Body of pancreas (tissue), 4 donors: ENCODE data around the gene HEPACAM2. TPM values are rescaled to one million over a fixed set of nuclear protein-coding genes. Genes with fewer than 3 reads are reported as not detected.

Source experiments
- ATAC-seq: fragments of 150-250 bp; one replicate; pipeline ENCODE4 v1.9.1; 2016
- DNase-seq, 4 donors: peaks; one replicate each; pipeline ENCODE4 v3.0.0-alpha.2; 2019
- H3K27ac ChIP-seq, 4 donors: fragments of 200-600 bp; sonication (generic); 1 replicate in 3 of 4; 2 replicates in 1 of 4; pipeline versions ENCODE4 v1.5.1 to v1.6.1; 2016 to 2019; ENCODE audit warnings: mild to moderate bottlenecking in 1 of 4, mixed read lengths in 1 of 4, moderate library complexity in 1 of 4
- H3K27me3 ChIP-seq, 2 donors: fragments of 200-600 bp; sonication (generic); one replicate each; pipeline ENCODE4 v1.6.0; 2016; ENCODE audit warnings: mild to moderate bottlenecking in 1 of 2
- H3K36me3 ChIP-seq, 2 donors: fragments of 200-600 bp; sonication (generic); replicated peaks in 1 of 2; 2 replicates each; pipeline ENCODE4 v1.5.1; 2016; ENCODE audit warnings: low read depth in 2 of 2; ENCODE audit not compliant: insufficient read depth in 1 of 2
- H3K4me1 ChIP-seq: fragments of 200-600 bp; sonication (generic); one replicate; pipeline ENCODE4 v1.6.0; 2016
- H3K4me3 ChIP-seq, 2 donors: fragments of 200-600 bp; sonication (generic); 1 replicate in 1 of 2; 2 replicates in 1 of 2; pipeline ENCODE4 v1.5.1; 2016 to 2019
- H3K9me3 ChIP-seq, 3 donors: fragments of 200-600 bp; sonication (generic); 1 replicate in 2 of 3; 2 replicates in 1 of 3; pipeline ENCODE4 v1.5.1; 2016
- POLR2A ChIP-seq, 3 donors: fragments of 450-650 bp; IDR thresholded peaks; one replicate each; pipeline ENCODE4 v1.6.1; 2016; ENCODE audit warnings: antibody characterized with exemption in 3 of 3, mild to moderate bottlenecking in 2 of 3
- WGBS, 2 donors: methylation state at CpG; one replicate each; pipeline ENCODE4 v1.1.5; 2017; 5-methylcytosine and 5-hydroxymethylcytosine counted together
- intact Hi-C: fragments of 100-400 bp; cut with DNase I; formaldehyde crosslinking; loops from one replicate; pipeline ENCODE4 v1.15.1; 2023
- total RNA-seq, 2 donors: library from RNA; depleted of rRNA; stranded (reverse); fragments of >200 nt; gene quantifications; one replicate each; pipeline ENCODE4 v1.1.0, GENCODE V29; 2016
- TF ChIP-seq, protein P1 (sequence below), 7 experiments: fragments of 450-650 bp in 4 of 7; fragments of 200-600 bp in 3 of 7; sonication (generic) in 3 of 7; IDR thresholded peaks; one replicate each; pipeline ENCODE4 v1.5.1; 2016 to 2019; ENCODE audit warnings: antibody characterized with exemption in 7 of 7

HEPACAM2 gene
- total RNA-seq, 2 donors from 2014 or later: 2.1 TPM; not detected in 1

DNA sequence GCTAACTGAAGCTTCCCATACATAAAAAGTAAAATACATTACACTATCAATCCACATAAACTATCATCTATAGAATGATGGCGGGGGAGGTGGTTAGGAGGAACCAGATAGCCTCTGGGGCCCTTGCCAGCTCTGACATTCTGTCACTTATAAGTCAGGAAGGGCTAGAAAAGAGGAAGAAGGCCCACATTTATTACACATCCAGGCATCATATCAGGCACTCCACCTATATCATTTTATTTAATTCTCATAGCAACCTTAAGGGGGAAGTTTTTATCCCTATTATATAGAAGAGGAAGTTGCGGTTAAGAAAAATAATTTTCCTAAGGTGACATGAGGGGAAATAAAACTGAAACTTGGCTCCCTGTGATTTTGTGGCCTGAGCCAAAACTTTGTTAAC is 29.9 kb downstream of the HEPACAM2 start:
- DNase-seq (no peak), ATAC-seq (no peak)
- Histone ChIP-seq H3K36me3 (no peaks in the 10 kb centered on the region), H3K27ac (no peak overlapping the region), H3K4me1 (no peaks in the 10 kb centered on the region), H3K27me3 (no peaks in the 10 kb centered on the region), H3K9me3 (no peaks in the 10 kb centered on the region), H3K4me3 (no peak overlapping the region)
- no peak for TF ChIP-seq POLR2A (IDR thresholded peaks at IDR 0.05)
- TF ChIP-seq, protein P1, sequence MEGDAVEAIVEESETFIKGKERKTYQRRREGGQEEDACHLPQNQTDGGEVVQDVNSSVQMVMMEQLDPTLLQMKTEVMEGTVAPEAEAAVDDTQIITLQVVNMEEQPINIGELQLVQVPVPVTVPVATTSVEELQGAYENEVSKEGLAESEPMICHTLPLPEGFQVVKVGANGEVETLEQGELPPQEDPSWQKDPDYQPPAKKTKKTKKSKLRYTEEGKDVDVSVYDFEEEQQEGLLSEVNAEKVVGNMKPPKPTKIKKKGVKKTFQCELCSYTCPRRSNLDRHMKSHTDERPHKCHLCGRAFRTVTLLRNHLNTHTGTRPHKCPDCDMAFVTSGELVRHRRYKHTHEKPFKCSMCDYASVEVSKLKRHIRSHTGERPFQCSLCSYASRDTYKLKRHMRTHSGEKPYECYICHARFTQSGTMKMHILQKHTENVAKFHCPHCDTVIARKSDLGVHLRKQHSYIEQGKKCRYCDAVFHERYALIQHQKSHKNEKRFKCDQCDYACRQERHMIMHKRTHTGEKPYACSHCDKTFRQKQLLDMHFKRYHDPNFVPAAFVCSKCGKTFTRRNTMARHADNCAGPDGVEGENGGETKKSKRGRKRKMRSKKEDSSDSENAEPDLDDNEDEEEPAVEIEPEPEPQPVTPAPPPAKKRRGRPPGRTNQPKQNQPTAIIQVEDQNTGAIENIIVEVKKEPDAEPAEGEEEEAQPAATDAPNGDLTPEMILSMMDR (IDR thresholded peaks at IDR 0.05): no peak
- intact Hi-C loops: no loop called here
- WGBS, 2 donors: 57 to 92% methylated on average over 2 of the region's 2 CpGs

DNA sequence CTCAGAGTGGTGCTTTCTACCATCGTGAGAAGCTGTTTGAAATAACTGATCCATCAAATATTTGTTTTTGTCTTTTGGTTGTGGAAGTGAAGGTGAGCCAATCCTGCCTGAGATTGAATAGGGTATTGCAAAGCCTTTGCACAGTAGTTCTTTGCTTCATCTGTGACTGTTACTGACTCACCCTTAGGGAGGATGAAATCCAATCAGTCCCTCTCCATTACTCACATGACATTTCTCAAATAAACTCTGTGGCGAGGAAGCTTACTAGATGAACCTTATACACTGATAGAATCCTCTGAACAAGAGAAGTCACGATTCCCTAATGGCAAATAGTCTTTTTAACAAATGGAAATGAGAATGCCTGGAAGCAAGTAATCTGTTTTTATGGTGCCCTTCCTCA is 31.9 kb downstream of the HEPACAM2 start:
- H3K27ac ChIP-seq: no peak overlapping the region
- DNase-seq (no peak), ATAC-seq (no peak)
- 37 to 40% methylated on average over 3 of the region's 3 CpGs for WGBS, 2 donors
- TF ChIP-seq, protein P1 (IDR thresholded peaks at IDR 0.05): no peak
- no peak for TF ChIP-seq POLR2A (IDR thresholded peaks at IDR 0.05)
- H3K4me1 ChIP-seq: no peaks in the 10 kb centered on the region
- intact Hi-C loops: no loop called here
- no peaks in the 10 kb centered on the region for H3K27me3 ChIP-seq
- no peaks in the 10 kb centered on the region for H3K9me3 ChIP-seq
- H3K36me3 ChIP-seq: no peaks in the 10 kb centered on the region
- H3K4me3 ChIP-seq: no peak overlapping the region

DNA sequence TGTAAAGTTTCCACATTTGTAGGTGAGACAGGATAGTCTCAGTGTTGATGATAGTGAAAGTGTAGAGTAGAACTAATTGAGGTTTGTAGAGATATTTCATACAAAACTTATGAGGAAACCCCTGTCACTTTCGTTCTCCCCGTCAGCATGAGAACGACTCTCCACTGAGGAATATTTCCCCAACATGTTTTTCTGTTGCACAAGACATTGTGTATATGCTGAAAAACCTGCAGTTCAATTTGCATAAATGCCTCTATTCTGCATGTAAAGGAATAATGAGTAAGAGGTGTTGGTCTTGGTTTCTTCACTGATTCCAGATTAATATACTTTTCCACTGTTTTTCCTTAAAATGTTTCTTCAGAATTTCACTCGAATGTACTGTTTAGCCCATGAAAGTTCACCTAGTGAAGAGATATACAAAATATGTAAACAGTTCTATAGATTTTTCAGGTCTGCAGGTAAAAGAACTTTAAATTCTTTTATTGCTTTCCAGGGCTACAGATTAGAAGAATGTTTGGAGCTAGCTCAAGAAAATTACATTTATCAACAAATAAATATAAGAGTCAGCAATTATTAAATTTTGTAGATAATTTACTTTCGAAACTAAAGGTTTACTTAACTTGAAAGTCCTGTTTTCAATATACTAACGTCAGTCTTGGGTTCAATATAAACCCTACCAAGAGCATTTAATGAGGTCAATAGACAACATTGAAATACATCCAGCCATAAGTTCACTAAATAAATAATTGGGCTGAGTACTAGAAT is 37.2 kb downstream of the HEPACAM2 start:
- TF ChIP-seq POLR2A (IDR thresholded peaks at IDR 0.05): no peak
- TF ChIP-seq, protein P1 (IDR thresholded peaks at IDR 0.05): no peak
- Histone ChIP-seq H3K27ac (no peak overlapping the region), H3K36me3 (no peaks in the 10 kb centered on the region), H3K9me3 (no peaks in the 10 kb centered on the region), H3K4me1 (no peaks in the 10 kb centered on the region), H3K4me3 (no peak overlapping the region), H3K27me3 (no peaks in the 10 kb centered on the region)
- WGBS, 2 donors: 47 to 51% methylated on average over 6 of the region's 6 CpGs
- no peak for ATAC-seq
- intact Hi-C loops: no loop called here
- no peak for DNase-seq

DNA sequence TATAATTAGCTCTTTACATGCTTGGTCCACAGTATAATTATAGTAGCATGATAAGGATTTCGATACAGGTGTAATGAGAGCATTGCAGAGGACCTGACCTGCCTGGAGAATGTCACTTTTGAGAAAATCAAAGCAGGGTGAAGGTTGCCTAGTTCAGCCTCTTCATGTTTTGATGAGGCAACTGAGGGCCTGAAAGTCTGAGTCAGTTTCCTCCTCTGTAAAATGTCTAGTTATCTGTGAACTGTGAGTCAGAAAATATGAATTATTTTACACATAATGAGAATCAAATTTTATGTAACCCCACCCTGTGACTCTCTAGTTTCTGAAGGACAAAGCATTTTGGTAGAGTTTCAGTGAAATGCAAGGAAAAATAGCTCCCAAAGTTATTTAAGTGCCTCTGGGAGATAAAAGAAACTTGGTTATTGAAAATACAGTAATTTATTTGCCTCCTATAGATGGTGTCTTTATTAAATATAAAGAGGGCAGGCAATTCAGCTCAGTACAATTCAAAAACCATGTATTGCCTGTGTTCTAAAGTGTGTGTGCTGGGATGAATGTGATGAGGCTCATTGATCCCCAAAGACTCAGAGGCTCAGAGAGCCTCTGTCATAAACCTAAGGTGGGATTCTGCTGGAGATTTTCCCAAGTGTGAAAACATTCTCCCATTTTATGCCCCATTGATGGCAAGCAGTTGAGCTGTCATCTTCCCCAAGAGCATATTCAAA is 40.8 kb downstream of the HEPACAM2 start:
- H3K27me3 ChIP-seq: no peaks in the 10 kb centered on the region
- DNase-seq: no peak
- TF ChIP-seq, protein P1 (IDR thresholded peaks at IDR 0.05): no peak
- no peak for TF ChIP-seq POLR2A (IDR thresholded peaks at IDR 0.05)
- intact Hi-C loops: no loop called here
- H3K4me1 ChIP-seq: no peaks in the 10 kb centered on the region
- H3K27ac ChIP-seq: no peak overlapping the region
- ATAC-seq: no peak
- H3K9me3 ChIP-seq: no peaks in the 10 kb centered on the region
- 28 to 31% methylated on average over 1 of the region's 1 CpG for WGBS, 2 donors
- H3K4me3 ChIP-seq: no peak overlapping the region
- H3K36me3 ChIP-seq: no peaks in the 10 kb centered on the region
